Nephron (organoid): ENCODE measurements around the gene RPL13.

ENCODE experiments used
- H3K27ac Mint-ChIP-seq, 3 experiments: 2 replicates each; pipeline ENCODE4 v1.8.0; 2020; ENCODE audit warnings: mixed read lengths in 3 of 3, mild to moderate bottlenecking in 2 of 3, moderate library complexity in 1 of 3
- H3K27me3 Mint-ChIP-seq: 2 replicates; pipeline ENCODE4 v1.8.0; 2021; ENCODE audit warnings: low read depth, mild to moderate bottlenecking, moderate library complexity, mixed read lengths
- H3K36me3 Mint-ChIP-seq: 2 replicates; pipeline ENCODE4 v1.8.0; 2020; ENCODE audit warnings: low read depth, mixed read lengths
- H3K4me1 Mint-ChIP-seq: 2 replicates; pipeline ENCODE4 v1.8.0; 2020; ENCODE audit warnings: mixed read lengths
- H3K4me3 Mint-ChIP-seq, 3 experiments: 2 replicates each; pipeline ENCODE4 v1.8.0; 2020; ENCODE audit warnings: mild to moderate bottlenecking in 3 of 3, mixed read lengths in 3 of 3, moderate library complexity in 2 of 3
- H3K9me3 Mint-ChIP-seq: 2 replicates; pipeline ENCODE4 v1.8.0; 2020; ENCODE audit warnings: mixed read lengths
- CTCF ChIP-seq, 3 experiments: fragments of 200-600 bp; sonication (generic); IDR thresholded peaks; one replicate each; pipeline ENCODE4 v1.5.0; 2021; ENCODE audit warnings: antibody characterized with exemption in 3 of 3; ENCODE audit not compliant: unreplicated experiment in 3 of 3

Gene RPL13

GRCh38 chr16:89572073-89572484, 11.6 kb downstream of the RPL13 start:
- H3K9me3 Mint-ChIP-seq = no peaks in the 10 kb centered on the region
- no peak overlapping the region for H3K27ac Mint-ChIP-seq
- no peak overlapping the region for H3K4me3 Mint-ChIP-seq
- H3K27me3 Mint-ChIP-seq = peaks cover 36% of the 10 kb centered on the region
- peaks cover 4% of the 10 kb centered on the region for H3K4me1 Mint-ChIP-seq
- TF ChIP-seq CTCF (IDR thresholded peaks at IDR 0.05; ENCODE audit: unreplicated experiment in 3 of 3) = no peak
- no peaks in the 10 kb centered on the region for H3K36me3 Mint-ChIP-seq

DNA sequence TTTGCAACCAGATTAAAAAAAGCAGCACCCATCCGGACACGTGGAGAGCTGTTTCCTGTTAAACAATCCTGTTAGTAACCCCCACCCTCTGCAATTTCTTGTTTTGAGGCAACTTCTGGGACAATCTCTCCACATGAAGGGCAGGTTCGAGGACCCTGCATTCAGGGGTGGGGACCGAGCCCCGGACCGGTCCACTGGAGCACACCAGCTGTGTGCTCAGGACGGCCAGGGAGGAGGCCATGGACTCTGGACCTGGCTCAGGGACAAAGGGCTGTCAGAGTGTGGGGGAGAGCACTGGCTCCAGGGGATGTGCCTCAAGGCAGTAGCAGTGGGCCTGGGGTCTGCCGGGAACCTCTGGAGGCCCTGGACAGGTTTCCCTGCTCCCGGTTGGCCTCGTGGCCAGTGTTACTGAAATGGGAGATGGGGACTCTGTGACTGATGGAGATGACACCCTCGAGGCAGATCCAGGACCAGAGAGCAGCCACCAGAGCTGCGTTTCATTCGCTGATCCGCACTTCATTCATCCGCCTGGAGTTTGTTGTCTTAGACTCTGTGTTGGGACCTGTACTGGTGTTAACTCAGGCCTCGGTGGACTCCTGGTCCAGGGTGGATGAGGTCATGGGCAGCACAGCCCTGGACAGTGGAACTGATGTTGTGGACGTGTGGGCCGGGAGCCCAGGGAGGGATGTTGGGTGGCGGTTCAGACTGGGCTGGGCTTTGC, 12.2 kb downstream of the RPL13 start:
- Mint-ChIP-seq H3K4me3 (peak overlapping the region in 1 of 3 experiments; percentile 34), H3K27me3 (peaks cover 42% of the 10 kb centered on the region), H3K4me1 (peaks cover 4% of the 10 kb centered on the region), H3K9me3 (no peaks in the 10 kb centered on the region), H3K27ac (peak overlapping the region in 1 of 3 experiments; percentile 30), H3K36me3 (no peaks in the 10 kb centered on the region)
- TF ChIP-seq CTCF (IDR thresholded peaks at IDR 0.05; ENCODE audit: unreplicated experiment in 3 of 3) = no peak

DNA sequence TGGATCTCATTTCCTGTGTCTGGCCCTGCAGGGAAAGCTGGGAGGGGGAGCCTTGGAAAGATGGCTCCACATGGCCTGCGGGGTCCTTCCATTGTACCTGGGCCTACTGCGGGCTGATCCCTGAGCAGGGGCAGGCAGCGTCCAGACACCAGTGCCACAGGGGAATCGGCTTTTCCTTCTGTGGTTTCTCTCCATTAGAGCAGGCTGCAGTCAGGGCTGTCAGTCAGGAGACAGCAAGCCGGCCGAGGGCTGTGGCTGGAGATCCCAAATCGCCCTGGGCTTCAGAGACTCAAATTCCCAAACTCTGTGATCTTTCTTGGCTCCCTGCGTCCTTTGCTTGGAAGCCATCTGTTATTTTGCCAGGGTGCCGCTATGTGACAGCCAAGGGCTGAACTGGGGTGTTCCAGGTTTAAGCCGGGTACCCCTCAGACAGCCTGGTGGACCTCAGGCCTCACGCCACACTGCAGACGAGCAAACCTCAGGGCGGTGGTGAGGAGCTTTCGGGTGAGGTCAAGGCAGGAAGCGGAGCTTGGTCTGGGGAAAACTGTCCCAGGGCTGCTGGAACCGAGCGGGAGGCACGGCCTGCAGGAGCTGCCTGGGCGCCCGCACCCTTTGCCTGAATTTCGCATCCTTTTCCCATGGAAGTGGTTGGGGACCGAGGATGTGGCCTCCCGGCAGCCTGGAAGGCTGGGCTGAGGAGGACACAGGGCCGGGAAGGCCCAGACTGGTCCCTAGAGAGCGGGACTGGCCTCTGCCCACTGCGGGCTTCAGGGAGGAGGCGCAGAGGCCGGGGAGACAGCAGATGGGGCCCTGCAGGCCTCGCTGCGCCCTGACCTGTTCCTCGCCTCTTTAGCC, 13.6 kb downstream of the RPL13 start:
- Mint-ChIP-seq H3K27ac (no peak overlapping the region), H3K4me3 (peak overlapping the region in 1 of 3 experiments; percentile 40), H3K36me3 (no peaks in the 10 kb centered on the region), H3K9me3 (no peaks in the 10 kb centered on the region), H3K4me1 (peaks cover 4% of the 10 kb centered on the region), H3K27me3 (peaks cover 51% of the 10 kb centered on the region)
- no peak for TF ChIP-seq CTCF (IDR thresholded peaks at IDR 0.05; ENCODE audit: unreplicated experiment in 3 of 3)

GRCh38 chr16:89574681-89575246, 14.3 kb downstream of the RPL13 start:
- peak; percentile 66 to 87 (median 67) for TF ChIP-seq CTCF (IDR thresholded peaks at IDR 0.05; ENCODE audit: unreplicated experiment in 3 of 3)

GRCh38 chr16:89575247-89576152, 15.0 kb downstream of the RPL13 start, which contains the start of gene CPNE7:
Gene CPNE7, plus strand, starts transcription at chr16:89575758. Its CDS starts 140 bp downstream, at chr16:89575898.
- no peak for TF ChIP-seq CTCF (IDR thresholded peaks at IDR 0.05; ENCODE audit: unreplicated experiment in 3 of 3)
- Mint-ChIP-seq H3K4me1 (peaks cover 4% of the 10 kb centered on the region), H3K27me3 (peaks cover 51% of the 10 kb centered on the region), H3K36me3 (no peaks in the 10 kb centered on the region), H3K27ac (no peak within 1 kb of the TSS), H3K9me3 (no peaks in the 10 kb centered on the region), H3K4me3 (peak within 1 kb of the TSS in 1 of 3 experiments; percentile 62)

More at GRCh38 chr16:89574681-89575246, 14.3 kb downstream of the RPL13 start:
- no peaks in the 10 kb centered on the region for H3K9me3 Mint-ChIP-seq
- H3K27me3 Mint-ChIP-seq = peaks cover 51% of the 10 kb centered on the region
- H3K27ac Mint-ChIP-seq = no peak overlapping the region
- H3K4me3 Mint-ChIP-seq = peak overlapping the region in 1 of 3 experiments; percentile 62
- no peaks in the 10 kb centered on the region for H3K36me3 Mint-ChIP-seq
- H3K4me1 Mint-ChIP-seq = peaks cover 4% of the 10 kb centered on the region
